Amniotic stem cell (primary cell): ENCODE results near the gene PFN4.
A peak's percentile ranks its signal among the peaks of the same experiment; 100 is the strongest.

Experiments used
- DNase-seq: peaks from one replicate; lab custom pipeline; 2025; lab: John Stamatoyannopoulos, UW

PFN4 gene

GRCh38 chr2:24077879-24078278, 45.3 kb downstream of the PFN4 start:
- no peak for DNase-seq

GRCh38 chr2:24077535-24077877, 45.6 kb downstream of the PFN4 start:
- DNase-seq: no peak

GRCh38 chr2:24076849-24077534, 46.1 kb downstream of the PFN4 start:
- no peak for DNase-seq

- peak; percentile 97 for DNase-seq
These were observed 47.0 kb downstream of the PFN4 start, which contains the start of gene SF3B6 for GRCh38 chr2:24075915-24076848. Gene SF3B6 (minus strand): TSS chr2:24076326. CDS start chr2:24076229, 97 bp downstream.

GRCh38 chr2:24075259-24075658, 47.9 kb downstream of the PFN4 start:
- DNase-seq: no peak

- no peak for DNase-seq
These were observed 49.3 kb downstream of the PFN4 start for GRCh38 chr2:24073816-24074215.

- no peak for DNase-seq
These were observed 50.9 kb downstream of the PFN4 start for GRCh38 chr2:24072259-24072658.

- no peak for DNase-seq
These were observed 57.8 kb downstream of the PFN4 start for GRCh38 chr2:24065341-24065740.
